ENCODE measurements around the gene MRI1. TPM values are rescaled to one million over a fixed set of nuclear protein-coding genes. Genes with fewer than 3 reads are reported as not detected.

The MRI1 gene
- total and polyA plus RNA-seq, 4 donors, result 23.5 to 63.2 (median 29.9) TPM

- Histone ChIP-seq H3K4me3 (no peak overlapping the region), H3K9ac (ENCODE audit: insufficient read depth in 1 of 2, low read length in 2 of 2) (no peak overlapping the region), H3K27me3 (ENCODE audit: control insufficient read depth in 3 of 3, insufficient read depth in 3 of 3, low read length in 2 of 3) (no peaks in the 10 kb centered on the region), H3K27ac (ENCODE audit: low read depth in 1 of 2, low read length in 1 of 2) (no peak overlapping the region), H3K4me1 (ENCODE audit: control insufficient read depth in 5 of 5, insufficient read depth in 5 of 5, low read length in 5 of 5) (no peaks in the 10 kb centered on the region), H3K36me3 (ENCODE audit: control insufficient read depth in 4 of 4, insufficient read depth in 4 of 4, low read length in 4 of 4) (peaks cover 31 to 73% (median 42%) of the 10 kb centered on the region in 4 donors), H3K9me3 (ENCODE audit: control insufficient read depth in 4 of 4, insufficient read depth in 3 of 4, low read length in 3 of 4) (peaks cover 0 to 2% (median 0%) of the 10 kb centered on the region in 4 donors)
- 97% methylated on average over 24 of the region's 24 CpGs for WGBS, 2 donors
- ATAC-seq (ENCODE audit: insufficient read depth, low FRiP score), result no peak
- TF ChIP-seq, protein P1, sequence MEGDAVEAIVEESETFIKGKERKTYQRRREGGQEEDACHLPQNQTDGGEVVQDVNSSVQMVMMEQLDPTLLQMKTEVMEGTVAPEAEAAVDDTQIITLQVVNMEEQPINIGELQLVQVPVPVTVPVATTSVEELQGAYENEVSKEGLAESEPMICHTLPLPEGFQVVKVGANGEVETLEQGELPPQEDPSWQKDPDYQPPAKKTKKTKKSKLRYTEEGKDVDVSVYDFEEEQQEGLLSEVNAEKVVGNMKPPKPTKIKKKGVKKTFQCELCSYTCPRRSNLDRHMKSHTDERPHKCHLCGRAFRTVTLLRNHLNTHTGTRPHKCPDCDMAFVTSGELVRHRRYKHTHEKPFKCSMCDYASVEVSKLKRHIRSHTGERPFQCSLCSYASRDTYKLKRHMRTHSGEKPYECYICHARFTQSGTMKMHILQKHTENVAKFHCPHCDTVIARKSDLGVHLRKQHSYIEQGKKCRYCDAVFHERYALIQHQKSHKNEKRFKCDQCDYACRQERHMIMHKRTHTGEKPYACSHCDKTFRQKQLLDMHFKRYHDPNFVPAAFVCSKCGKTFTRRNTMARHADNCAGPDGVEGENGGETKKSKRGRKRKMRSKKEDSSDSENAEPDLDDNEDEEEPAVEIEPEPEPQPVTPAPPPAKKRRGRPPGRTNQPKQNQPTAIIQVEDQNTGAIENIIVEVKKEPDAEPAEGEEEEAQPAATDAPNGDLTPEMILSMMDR (IDR thresholded peaks at IDR 0.05; ENCODE audit: control extremely low read depth, extremely low read depth), result no peak
- DNase-seq, result no peak
Observed at GRCh38 chr19:13758795-13759194, 5.5 kb upstream of the MRI1 start.

GRCh38 chr19:13761423-13761822 lies 2.9 kb upstream of the MRI1 start:
- Histone ChIP-seq H3K36me3 (ENCODE audit: control insufficient read depth in 4 of 4, insufficient read depth in 4 of 4, low read length in 4 of 4) (peaks cover 14 to 52% (median 25%) of the 10 kb centered on the region in 4 donors), H3K27me3 (ENCODE audit: control insufficient read depth in 3 of 3, insufficient read depth in 3 of 3, low read length in 2 of 3) (no peaks in the 10 kb centered on the region), H3K9ac (ENCODE audit: insufficient read depth in 1 of 2, low read length in 2 of 2) (no peak overlapping the region), H3K27ac (ENCODE audit: low read depth in 1 of 2, low read length in 1 of 2) (no peak overlapping the region), H3K4me1 (ENCODE audit: control insufficient read depth in 5 of 5, insufficient read depth in 5 of 5, low read length in 5 of 5) (peaks cover 0 to 8% (median 0%) of the 10 kb centered on the region in 5 donors), H3K4me3 (no peak overlapping the region), H3K9me3 (ENCODE audit: control insufficient read depth in 4 of 4, insufficient read depth in 3 of 4, low read length in 3 of 4) (peaks cover 0 to 2% (median 0%) of the 10 kb centered on the region in 4 donors)
- ATAC-seq (ENCODE audit: insufficient read depth, low FRiP score) (no peak), DNase-seq (no peak)
- TF ChIP-seq, protein P1 (IDR thresholded peaks at IDR 0.05; ENCODE audit: control extremely low read depth, extremely low read depth), result no peak
- 98% methylated on average over 8 of the region's 8 CpGs for WGBS, 2 donors

DNA sequence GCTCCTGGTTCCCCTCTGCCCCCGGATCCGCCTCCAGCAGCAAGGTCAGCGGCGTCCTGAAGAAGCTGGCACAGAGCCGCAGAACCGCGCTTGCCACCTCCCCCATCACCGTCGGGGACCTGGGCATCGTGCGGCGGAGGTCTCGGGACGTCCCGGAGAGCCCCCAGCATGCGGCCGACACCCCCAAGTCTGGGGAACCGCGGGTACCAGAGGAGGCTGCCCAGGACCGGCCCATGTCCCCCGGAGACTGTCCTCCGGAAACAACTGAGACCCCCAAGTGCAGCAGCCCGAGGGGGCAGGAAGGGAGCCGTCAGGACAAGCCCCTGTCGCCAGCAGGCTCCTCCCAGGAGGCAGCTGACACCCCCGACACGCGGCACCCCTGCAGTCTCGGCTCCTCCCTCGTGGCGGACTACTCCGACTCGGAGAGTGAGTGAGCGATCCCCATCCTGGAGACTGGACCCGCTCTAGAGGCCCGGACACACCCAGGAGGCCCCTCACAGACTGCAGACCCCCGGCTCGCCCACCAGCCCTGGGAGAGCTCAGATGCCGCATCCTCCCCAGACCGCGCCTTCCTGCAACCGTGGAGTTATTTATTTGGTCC lies 1.6 kb upstream of the MRI1 start:
- DNase-seq (no peak), ATAC-seq (ENCODE audit: insufficient read depth, low FRiP score) (no peak)
- TF ChIP-seq, protein P1 (IDR thresholded peaks at IDR 0.05; ENCODE audit: control extremely low read depth, extremely low read depth), result no peak
- no peak overlapping the region for H3K4me3 ChIP-seq
- H3K36me3 ChIP-seq (ENCODE audit: control insufficient read depth in 4 of 4, insufficient read depth in 4 of 4, low read length in 4 of 4), result peaks cover 13 to 41% (median 23%) of the 10 kb centered on the region in 4 donors
- WGBS, 2 donors, result 91 to 96% methylated on average over 40 to 42 of the region's 42 CpGs
- H3K9me3 ChIP-seq (ENCODE audit: control insufficient read depth in 4 of 4, insufficient read depth in 3 of 4, low read length in 3 of 4), result peaks cover 0 to 2% (median 0%) of the 10 kb centered on the region in 4 donors
- peaks cover 0 to 8% (median 0%) of the 10 kb centered on the region in 5 donors for H3K4me1 ChIP-seq (ENCODE audit: control insufficient read depth in 5 of 5, insufficient read depth in 5 of 5, low read length in 5 of 5)
- no peak overlapping the region for H3K27ac ChIP-seq (ENCODE audit: low read depth in 1 of 2, low read length in 1 of 2)
- H3K9ac ChIP-seq (ENCODE audit: insufficient read depth in 1 of 2, low read length in 2 of 2), result no peak overlapping the region
- no peaks in the 10 kb centered on the region for H3K27me3 ChIP-seq (ENCODE audit: control insufficient read depth in 3 of 3, insufficient read depth in 3 of 3, low read length in 2 of 3)

All from lung (tissue), 12 donors.